Ovary (tissue), 9 donors: Measurements from ENCODE around the gene CIART. TPM values are rescaled to one million over a fixed set of nuclear protein-coding genes. Genes with fewer than 3 reads are reported as not detected.

Experiments
- DNase-seq, 5 donors: peaks; one replicate each; pipeline ENCODE4 v3.0.0-alpha.2; 2019 to 2020
- H3K27ac ChIP-seq, 2 donors: fragments of 200-600 bp; one replicate each; pipeline versions ENCODE4 v1.5.1 to v1.8.0; 2019 to 2022
- H3K27me3 ChIP-seq: fragments of 200-600 bp; one replicate; pipeline ENCODE4 v1.8.0; 2022
- H3K36me3 ChIP-seq: fragments of 200-600 bp; sonication (generic); one replicate; pipeline ENCODE4 v1.5.1; 2019
- H3K4me1 ChIP-seq: one replicate; pipeline ENCODE4 v1.8.1; 2013; ENCODE audit warnings: mild to moderate bottlenecking, moderate library complexity; ENCODE audit not compliant: insufficient read depth
- H3K4me3 ChIP-seq: fragments of 200-600 bp; sonication (generic); one replicate; pipeline ENCODE4 v1.5.1; 2017
- H3K9me3 ChIP-seq, 2 donors: fragments of 200-600 bp in 1 of 2; sonication (generic) in 1 of 2; one replicate each; pipeline versions ENCODE4 v1.5.1 to v1.8.1; 2013 to 2019; ENCODE audit warnings: mild to moderate bottlenecking in 1 of 2, moderate library complexity in 1 of 2
- EP300 ChIP-seq: sonication (generic); formaldehyde crosslinking; IDR thresholded peaks from one replicate; pipeline ENCODE4 v1.6.1; 2017; ENCODE audit warnings: antibody characterized with exemption
- POLR2A ChIP-seq: fragments of 450-650 bp; IDR thresholded peaks from one replicate; pipeline ENCODE4 v1.6.1; 2017; ENCODE audit warnings: antibody characterized with exemption, mild to moderate bottlenecking, moderate library complexity
- WGBS, 3 donors: extraction: QIAGEN DNeasy Blood & Tissue Kit in 1 of 3; methylation state at CpG; one replicate each; pipeline versions ENCODE4 v1.1.5 to v1.1.7; 2013 to 2017; 5-methylcytosine and 5-hydroxymethylcytosine counted together
- intact Hi-C, 4 donors: fragments of 100-400 bp; cut with DNase I; formaldehyde crosslinking; loops; one replicate each; pipeline versions ENCODE4 v1.11.0 to v1.15.1; 2022 to 2023
- polyA plus RNA-seq, 2 donors: library from polyadenylated mRNA; stranded (reverse); fragments of 200-250 nt in 1 of 2; fragments of 350-450 nt in 1 of 2; fragmentation: Illumina TruSeq in 1 of 2; extraction: RNeasy Lipid Tissue Mini Kit (QIAGEN cat#74804) in 1 of 2; gene quantifications; one replicate each; pipeline ENCODE4 v1.2.3, GENCODE V29; 2013 to 2014
- total RNA-seq, 7 donors: library from RNA; depleted of rRNA in 2 of 7; stranded (reverse); fragments of >200 nt in 2 of 7; fragmentation: NEBNext Ultra II Directional in 3 of 7; extraction: Animal tissue kit (Norgen Biotek cat#: 25700) in 3 of 7; gene quantifications; one replicate each; pipeline versions ENCODE4 v1.1.0 to v1.2.4, GENCODE V29; 2016 to 2023
- TF ChIP-seq, protein P1 (sequence below), 3 donors: fragments of 450-650 bp in 2 of 3; fragments of 200-600 bp in 1 of 3; IDR thresholded peaks; one replicate each; pipeline versions ENCODE4 v1.5.1 to v1.8.0; 2016 to 2022; ENCODE audit warnings: antibody characterized with exemption in 3 of 3, mild to moderate bottlenecking in 1 of 3
- donor health status: DM: no; HTN: no; CAD: no; lungs with moderate emphysema.
- donor health status: DM: no; HTN: no; CAD: no.
- donor health status: Bipolar disorder and iron deficiency.
- donor health status: DM: yes; HTN: yes; CAD: no.
- donor health status: DM: no; HTN: no; CAD: no.
- donor health status: DM: yes; HTN: yes; CAD: no.

CIART gene
- total and polyA plus RNA-seq, 9 donors, result 3.6 to 22.5 (median 10.8) TPM

- peaks cover 8% of the 10 kb centered on the region for H3K4me1 ChIP-seq
- no peak for DNase-seq
- TF ChIP-seq, protein P1, sequence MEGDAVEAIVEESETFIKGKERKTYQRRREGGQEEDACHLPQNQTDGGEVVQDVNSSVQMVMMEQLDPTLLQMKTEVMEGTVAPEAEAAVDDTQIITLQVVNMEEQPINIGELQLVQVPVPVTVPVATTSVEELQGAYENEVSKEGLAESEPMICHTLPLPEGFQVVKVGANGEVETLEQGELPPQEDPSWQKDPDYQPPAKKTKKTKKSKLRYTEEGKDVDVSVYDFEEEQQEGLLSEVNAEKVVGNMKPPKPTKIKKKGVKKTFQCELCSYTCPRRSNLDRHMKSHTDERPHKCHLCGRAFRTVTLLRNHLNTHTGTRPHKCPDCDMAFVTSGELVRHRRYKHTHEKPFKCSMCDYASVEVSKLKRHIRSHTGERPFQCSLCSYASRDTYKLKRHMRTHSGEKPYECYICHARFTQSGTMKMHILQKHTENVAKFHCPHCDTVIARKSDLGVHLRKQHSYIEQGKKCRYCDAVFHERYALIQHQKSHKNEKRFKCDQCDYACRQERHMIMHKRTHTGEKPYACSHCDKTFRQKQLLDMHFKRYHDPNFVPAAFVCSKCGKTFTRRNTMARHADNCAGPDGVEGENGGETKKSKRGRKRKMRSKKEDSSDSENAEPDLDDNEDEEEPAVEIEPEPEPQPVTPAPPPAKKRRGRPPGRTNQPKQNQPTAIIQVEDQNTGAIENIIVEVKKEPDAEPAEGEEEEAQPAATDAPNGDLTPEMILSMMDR (IDR thresholded peaks at IDR 0.05), result no peak
- TF ChIP-seq EP300, result no peak
- TF ChIP-seq POLR2A, result no peak
- no peak overlapping the region for H3K4me3 ChIP-seq
- intact Hi-C loops, result no loop called here
- 91% methylated on average over 7 of the region's 7 CpGs for WGBS, 3 donors
- H3K27ac ChIP-seq, result no peak overlapping the region
- no peaks in the 10 kb centered on the region for H3K9me3 ChIP-seq
- no peaks in the 10 kb centered on the region for H3K27me3 ChIP-seq
- H3K36me3 ChIP-seq, result no peaks in the 10 kb centered on the region
These were observed 10.9 kb upstream of the CIART start for GRCh38 chr1:150271291-150271959.

DNA sequence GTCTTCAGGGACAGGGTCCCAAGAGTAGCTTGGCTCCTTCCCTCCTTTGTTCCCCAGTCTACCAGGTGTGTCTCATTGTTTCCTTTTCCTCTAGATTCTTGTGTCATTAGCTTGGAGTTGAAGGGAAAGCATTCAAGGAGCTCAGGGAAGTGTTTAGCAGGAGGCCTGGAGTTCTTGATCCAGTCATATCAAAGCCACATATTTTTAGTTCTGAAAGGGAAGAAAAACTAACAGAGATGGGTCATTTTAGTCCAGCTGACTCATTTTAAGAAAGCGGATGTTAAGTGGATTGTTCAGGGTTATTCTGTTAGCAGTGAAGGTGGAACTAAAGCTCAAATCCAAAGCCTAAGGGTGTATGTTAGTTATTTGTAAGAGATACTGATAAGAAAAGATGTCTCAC is 9.0 kb upstream of the CIART start:
- no peak overlapping the region for H3K27ac ChIP-seq
- TF ChIP-seq EP300, result no peak
- TF ChIP-seq POLR2A, result no peak
- TF ChIP-seq, protein P1 (IDR thresholded peaks at IDR 0.05), result no peak
- 54 to 68% (median 63%) methylated on average over 1 of the region's 1 CpG for WGBS, 3 donors
- H3K4me1 ChIP-seq, result peaks cover 3% of the 10 kb centered on the region
- no peak overlapping the region for H3K4me3 ChIP-seq
- H3K9me3 ChIP-seq, result no peaks in the 10 kb centered on the region
- DNase-seq, result no peak
- intact Hi-C loops, result no loop called here
- H3K36me3 ChIP-seq, result no peaks in the 10 kb centered on the region
- no peaks in the 10 kb centered on the region for H3K27me3 ChIP-seq

GRCh38 chr1:150280138-150280707 is 2.1 kb upstream of the CIART start:
- Histone ChIP-seq H3K36me3 (no peaks in the 10 kb centered on the region), H3K27ac (no peak overlapping the region), H3K9me3 (no peaks in the 10 kb centered on the region), H3K4me3 (no peak overlapping the region), H3K4me1 (peaks cover 8% of the 10 kb centered on the region), H3K27me3 (no peaks in the 10 kb centered on the region)
- TF ChIP-seq, protein P1 (IDR thresholded peaks at IDR 0.05), result no peak
- TF ChIP-seq EP300, result no peak
- no peak for TF ChIP-seq POLR2A
- WGBS, 3 donors, result 70 to 78% (median 73%) methylated on average over 6 of the region's 6 CpGs
- DNase-seq, result no peak
- intact Hi-C loops, result no loop called here

DNA sequence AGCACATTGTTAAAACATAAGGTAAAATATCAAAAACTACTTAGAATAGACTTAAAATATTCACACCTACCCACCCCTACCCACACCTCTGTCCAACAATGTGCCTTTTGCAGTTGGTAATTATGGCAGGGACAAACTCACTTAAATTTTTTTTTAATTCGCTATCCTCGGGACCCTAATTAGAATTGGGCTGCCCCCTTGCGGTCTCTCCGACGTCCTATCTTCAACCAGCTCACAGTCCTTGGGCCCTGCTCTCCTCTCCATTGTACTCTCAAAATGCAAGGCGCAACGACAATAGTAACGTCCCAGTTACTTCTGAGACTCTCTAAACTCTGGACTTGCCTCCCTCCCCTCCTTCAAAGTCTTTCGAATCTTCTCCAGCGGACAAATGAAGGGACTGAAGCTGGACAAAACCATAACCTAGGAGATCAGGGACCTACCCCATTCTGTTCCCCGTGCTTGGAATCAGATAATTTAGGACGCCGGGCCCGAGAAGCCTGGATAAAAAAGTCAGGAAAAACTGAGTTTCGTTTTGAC is 1.1 kb upstream of the CIART start:
- H3K9me3 ChIP-seq, result no peaks in the 10 kb centered on the region
- DNase-seq, result peak; percentile 78 to 86 (median 81)
- peak overlapping the region; percentile 44 for H3K4me3 ChIP-seq
- TF ChIP-seq, protein P1 (IDR thresholded peaks at IDR 0.05), result peak; percentile 31 to 75 (median 75)
- TF ChIP-seq POLR2A, result no peak
- TF ChIP-seq EP300, result no peak
- WGBS, 3 donors, result 0% methylated on average over 15 of the region's 15 CpGs
- intact Hi-C loops, result no loop called here
- no peaks in the 10 kb centered on the region for H3K36me3 ChIP-seq
- H3K27me3 ChIP-seq, result no peaks in the 10 kb centered on the region
- peaks cover 8% of the 10 kb centered on the region for H3K4me1 ChIP-seq
- H3K27ac ChIP-seq, result peak overlapping the region; percentile 73 to 87
